ENCODE results near the gene AIRE.
"Not testable (repeated sequence)": the region's sequence is repeated elsewhere in the genome, so short reads cannot be mapped to it uniquely, and the experiment has no call there.

The AIRE gene

GRCh38 chr21:44285138-44285992, at the start of gene AIRE:
AIRE (plus strand) TSS chr21:44285876; CDS start chr21:44286007, 131 bp downstream.
- DNase-seq = no peak

GRCh38 chr21:44240353-44240752, 45.3 kb upstream of the AIRE start:
- not testable (repeated sequence) for DNase-seq

- DNase-seq = not testable (repeated sequence)
Measured at GRCh38 chr21:44240842-44241241, 44.8 kb upstream of the AIRE start, which contains the start of gene ICOSLG. ICOSLG (minus strand) TSS chr21:44240943; CDS start chr21:44240817, 126 bp downstream.

- not testable (repeated sequence) for DNase-seq
Measured at GRCh38 chr21:44241281-44241680, 44.4 kb upstream of the AIRE start.

GRCh38 chr21:44243980-44244379, 41.7 kb upstream of the AIRE start:
- DNase-seq = not testable (repeated sequence)

GRCh38 chr21:44247904-44248303, 37.8 kb upstream of the AIRE start:
- DNase-seq = not testable (repeated sequence)

GRCh38 chr21:44249204-44250037, 36.3 kb upstream of the AIRE start:
- not testable (repeated sequence) for DNase-seq

- DNase-seq = no peak
Measured at GRCh38 chr21:44253832-44254710, 31.6 kb upstream of the AIRE start.

GRCh38 chr21:44255511-44255981, 30.1 kb upstream of the AIRE start:
- DNase-seq = no peak

GRCh38 chr21:44258056-44258725, 27.5 kb upstream of the AIRE start:
- DNase-seq = no peak

GRCh38 chr21:44259082-44259705, 26.5 kb upstream of the AIRE start:
- no peak for DNase-seq

- no peak for DNase-seq
Measured at GRCh38 chr21:44260066-44260465, 25.6 kb upstream of the AIRE start.

- DNase-seq = no peak
Measured at GRCh38 chr21:44260791-44261631, 24.7 kb upstream of the AIRE start.

- DNase-seq = no peak
Measured at GRCh38 chr21:44261675-44262295, 23.9 kb upstream of the AIRE start, which contains the start of gene DNMT3L. DNMT3L (minus strand) TSS chr21:44261897; CDS start chr21:44261259, 638 bp downstream.

- no peak for DNase-seq
Measured at GRCh38 chr21:44262338-44263056, 23.2 kb upstream of the AIRE start.

GRCh38 chr21:44263221-44263760, 22.4 kb upstream of the AIRE start:
- no peak for DNase-seq

GRCh38 chr21:44263768-44264167, 21.9 kb upstream of the AIRE start:
- no peak for DNase-seq

GRCh38 chr21:44265734-44266270, 19.9 kb upstream of the AIRE start:
- no peak for DNase-seq

Measured in NCI-H1436 (cell line).